Parathyroid adenoma (tissue), 2 donors: ENCODE data around the gene GJB1.

Experiments used
- H2AFZ ChIP-seq: fragments of 300-600 bp; sonication (generic); one replicate; pipeline ENCODE4 v1.7.0; 2017; ENCODE audit warnings: antibody characterized with exemption, mild to moderate bottlenecking
- H3K27ac ChIP-seq: fragments of 300-600 bp; sonication (generic); one replicate; pipeline ENCODE4 v1.7.0; 2017
- H3K27me3 ChIP-seq: fragments of 300-600 bp; sonication (generic); one replicate; pipeline ENCODE4 v1.7.0; 2017; ENCODE audit warnings: low read length; ENCODE audit not compliant: control insufficient read depth, insufficient read depth
- H3K36me3 ChIP-seq: fragments of 300-600 bp; sonication (generic); one replicate; pipeline ENCODE4 v1.7.0; 2017; ENCODE audit warnings: low read length; ENCODE audit not compliant: control insufficient read depth, insufficient read depth
- H3K4me1 ChIP-seq: fragments of 300-600 bp; sonication (generic); one replicate; pipeline ENCODE4 v1.7.0; 2017; ENCODE audit warnings: control low read depth
- H3K4me2 ChIP-seq: fragments of 300-600 bp; sonication (generic); one replicate; pipeline ENCODE4 v1.7.0; 2017; ENCODE audit warnings: low read length
- H3K4me3 ChIP-seq: fragments of 300-600 bp; sonication (generic); one replicate; pipeline ENCODE4 v1.7.0; 2017; ENCODE audit warnings: low read depth, low read length
- H3K79me2 ChIP-seq: fragments of 300-600 bp; sonication (generic); one replicate; pipeline ENCODE4 v1.7.0; 2017; ENCODE audit warnings: control low read depth
- H3K9ac ChIP-seq: fragments of 300-600 bp; sonication (generic); one replicate; pipeline ENCODE4 v1.7.0; 2017; ENCODE audit warnings: mild to moderate bottlenecking
- H3K9me3 ChIP-seq: fragments of 300-600 bp; sonication (generic); one replicate; pipeline ENCODE4 v1.7.0; 2017; ENCODE audit warnings: low read length; ENCODE audit not compliant: control insufficient read depth
- CTCF ChIP-seq: fragments of 300-600 bp; sonication (generic); IDR thresholded peaks from one replicate; pipeline ENCODE4 v1.7.0; 2017; ENCODE audit warnings: antibody characterized with exemption, mild to moderate bottlenecking
- donor health status: primary hyperparathyroidism.

Gene GJB1

GRCh38 chrX:71195964-71196649 is 26.9 kb upstream of the GJB1 start:
- no peak for TF ChIP-seq CTCF
- Histone ChIP-seq H3K27ac (no peak overlapping the region), H3K79me2 (no peaks in the 10 kb centered on the region), H3K4me3 (no peak overlapping the region), H3K9ac (no peak overlapping the region), H3K4me2 (no peak overlapping the region), H3K9me3 (no peaks in the 10 kb centered on the region), H3K27me3 (no peaks in the 10 kb centered on the region), H3K36me3 (no peaks in the 10 kb centered on the region), H3K4me1 (no peaks in the 10 kb centered on the region), H2AFZ (no peak overlapping the region)

- no peak for TF ChIP-seq CTCF
- Histone ChIP-seq H3K36me3 (no peaks in the 10 kb centered on the region), H3K27ac (no peak overlapping the region), H3K4me3 (no peak overlapping the region), H3K4me2 (no peak overlapping the region), H3K9ac (no peak overlapping the region), H2AFZ (no peak overlapping the region), H3K9me3 (no peaks in the 10 kb centered on the region), H3K79me2 (no peaks in the 10 kb centered on the region), H3K27me3 (no peaks in the 10 kb centered on the region), H3K4me1 (no peaks in the 10 kb centered on the region)
Observed at GRCh38 chrX:71198066-71198465, 25.0 kb upstream of the GJB1 start.

- Histone ChIP-seq H3K27me3 (no peaks in the 10 kb centered on the region), H3K9me3 (no peaks in the 10 kb centered on the region), H3K4me1 (no peaks in the 10 kb centered on the region), H3K9ac (no peak overlapping the region), H3K4me2 (no peak overlapping the region), H2AFZ (no peak overlapping the region), H3K4me3 (no peak overlapping the region), H3K36me3 (no peaks in the 10 kb centered on the region), H3K27ac (no peak overlapping the region), H3K79me2 (no peaks in the 10 kb centered on the region)
- TF ChIP-seq CTCF = no peak
Observed at GRCh38 chrX:71199252-71200008, 23.6 kb upstream of the GJB1 start.

- no peaks in the 10 kb centered on the region for H3K36me3 ChIP-seq
- H3K4me2 ChIP-seq = no peak overlapping the region
- H3K9me3 ChIP-seq = no peaks in the 10 kb centered on the region
- no peak overlapping the region for H3K9ac ChIP-seq
- no peaks in the 10 kb centered on the region for H3K79me2 ChIP-seq
- H3K4me3 ChIP-seq = no peak overlapping the region
- H3K27ac ChIP-seq = no peak overlapping the region
- H3K4me1 ChIP-seq = no peaks in the 10 kb centered on the region
- no peak overlapping the region for H2AFZ ChIP-seq
- TF ChIP-seq CTCF = no peak
- no peaks in the 10 kb centered on the region for H3K27me3 ChIP-seq
Observed at GRCh38 chrX:71210816-71211215, 12.2 kb upstream of the GJB1 start.
